Measurements from ENCODE around the gene MATN1.

GRCh38 chr1:30704765-30705509 is 18.4 kb downstream of the MATN1 start:
- no peak for TF ChIP-seq CTCF (conservative IDR thresholded peaks at IDR 0.05; ENCODE audit: low read length)
- TF ChIP-seq EZH2phosphoT487 (IDR thresholded peaks at IDR 0.05; ENCODE audit: borderline replicate concordance, low read depth, low read length), result no peak

Measured in OCI-LY7 (cell line).